Left hindlimb (tissue), 1 donor: ENCODE data around the gene MTERF1.
"Not testable (repeated sequence)": the region's sequence is repeated elsewhere in the genome, so short reads cannot be mapped to it uniquely, and the experiment has no call there.

Experiments used
- DNase-seq: peaks from one replicate; pipeline ENCODE4 v3.0.0-alpha.2; 2018

Gene MTERF1, protein sequence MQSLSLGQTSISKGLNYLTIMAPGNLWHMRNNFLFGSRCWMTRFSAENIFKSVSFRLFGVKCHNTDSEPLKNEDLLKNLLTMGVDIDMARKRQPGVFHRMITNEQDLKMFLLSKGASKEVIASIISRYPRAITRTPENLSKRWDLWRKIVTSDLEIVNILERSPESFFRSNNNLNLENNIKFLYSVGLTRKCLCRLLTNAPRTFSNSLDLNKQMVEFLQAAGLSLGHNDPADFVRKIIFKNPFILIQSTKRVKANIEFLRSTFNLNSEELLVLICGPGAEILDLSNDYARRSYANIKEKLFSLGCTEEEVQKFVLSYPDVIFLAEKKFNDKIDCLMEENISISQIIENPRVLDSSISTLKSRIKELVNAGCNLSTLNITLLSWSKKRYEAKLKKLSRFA

DNA sequence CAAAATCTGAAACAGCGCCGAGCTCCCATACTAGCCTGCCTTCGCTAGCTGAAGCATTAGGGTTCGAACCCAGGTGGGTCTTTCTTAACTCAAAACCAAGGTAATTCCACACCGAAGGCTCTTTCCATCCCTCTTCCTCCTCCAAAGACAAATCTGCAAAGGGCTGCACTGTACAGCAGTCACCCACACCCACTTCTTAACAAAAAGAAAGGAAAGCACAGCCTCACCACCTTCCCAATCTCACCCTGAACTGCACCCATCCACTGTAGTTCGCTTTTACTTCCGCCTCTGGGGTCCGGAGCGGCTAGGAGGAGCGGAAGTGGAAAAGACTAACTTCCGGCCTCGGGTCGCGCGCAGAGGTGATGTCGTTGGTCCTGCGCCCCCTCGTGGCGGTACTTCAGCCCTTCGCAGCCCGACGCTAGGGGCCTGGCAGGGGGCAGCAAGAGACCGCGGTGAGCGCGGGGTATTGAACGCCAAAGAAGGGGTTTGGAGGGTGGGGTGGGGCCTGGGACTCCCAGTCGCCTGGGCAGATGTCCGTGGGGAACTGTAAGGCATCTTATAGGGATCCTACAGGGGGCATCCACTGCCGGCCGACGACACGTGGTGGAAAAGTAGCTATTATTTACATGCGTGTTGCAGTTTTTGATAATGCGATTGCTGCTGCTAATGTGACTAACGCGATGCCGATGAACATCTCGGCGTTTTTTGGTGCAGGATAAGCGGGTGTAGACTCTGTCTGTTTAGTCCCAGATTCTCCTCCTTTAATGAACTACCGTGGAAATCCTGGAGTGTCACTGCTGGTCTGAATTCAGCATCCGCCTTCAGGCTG lies at the start of gene MTERF1:
TSS of gene MTERF1 (minus strand) at position 290 of the 829 bp plus-strand sequence. CDS start 619 bp downstream, outside the sequence.
- peak; percentile 94 for DNase-seq

DNA sequence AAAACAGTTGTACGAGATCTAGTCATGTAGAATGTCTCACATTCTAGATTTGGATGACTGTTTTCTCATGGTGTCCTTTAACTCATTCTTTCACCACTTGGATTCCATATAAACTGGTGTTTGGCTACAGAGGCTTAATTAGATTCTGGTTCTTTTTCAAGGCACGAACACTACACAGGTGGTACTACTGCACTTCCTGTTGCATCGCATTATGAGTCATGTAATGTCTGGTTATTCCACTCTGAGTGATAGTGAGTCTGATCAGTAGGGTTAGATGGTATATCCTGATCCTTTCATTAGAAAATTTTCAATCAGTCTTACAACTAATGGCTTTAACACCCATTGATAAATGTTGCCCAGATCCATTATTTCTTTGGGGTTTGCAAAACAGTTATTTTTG lies 49.0 kb upstream of the MTERF1 start:
- DNase-seq: no peak

DNA sequence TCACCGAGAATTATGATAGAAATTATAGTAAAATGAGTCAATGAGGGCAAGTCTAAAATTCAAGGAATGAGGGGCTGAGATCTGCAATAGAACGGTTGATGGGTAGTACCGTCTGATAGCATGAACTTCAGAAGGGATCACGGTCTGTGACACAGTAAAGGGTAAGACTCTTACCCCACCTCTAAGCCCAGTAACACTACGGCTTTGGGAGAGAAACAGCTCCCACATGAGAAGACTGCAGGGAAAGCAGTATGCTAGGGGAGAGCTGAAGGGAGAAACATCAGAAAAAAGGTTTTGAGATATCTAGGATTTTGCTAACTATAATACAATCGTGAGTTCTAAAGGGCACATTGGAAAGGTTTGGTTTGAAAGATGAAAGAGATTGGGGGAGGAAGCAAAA lies 47.4 kb upstream of the MTERF1 start:
- no peak for DNase-seq

DNA sequence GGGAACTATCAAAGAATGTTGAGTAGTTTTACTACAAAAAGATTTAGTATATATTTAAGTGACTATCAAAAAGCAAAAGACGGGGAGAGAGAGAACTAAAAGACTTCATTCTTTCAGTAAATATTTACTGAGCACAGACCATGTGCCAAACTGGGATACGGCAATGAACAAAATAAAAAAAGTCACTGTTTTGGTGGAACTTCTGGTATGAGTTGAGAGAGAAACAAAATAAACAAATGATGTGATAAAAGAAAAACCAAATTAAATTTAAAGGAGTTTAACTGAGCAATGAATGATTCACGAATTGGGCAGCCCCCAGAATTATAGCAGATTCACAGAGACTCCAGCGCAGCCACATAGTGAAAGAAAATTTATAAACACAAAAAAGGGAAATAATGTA lies 42.4 kb upstream of the MTERF1 start:
- DNase-seq: no peak

DNA sequence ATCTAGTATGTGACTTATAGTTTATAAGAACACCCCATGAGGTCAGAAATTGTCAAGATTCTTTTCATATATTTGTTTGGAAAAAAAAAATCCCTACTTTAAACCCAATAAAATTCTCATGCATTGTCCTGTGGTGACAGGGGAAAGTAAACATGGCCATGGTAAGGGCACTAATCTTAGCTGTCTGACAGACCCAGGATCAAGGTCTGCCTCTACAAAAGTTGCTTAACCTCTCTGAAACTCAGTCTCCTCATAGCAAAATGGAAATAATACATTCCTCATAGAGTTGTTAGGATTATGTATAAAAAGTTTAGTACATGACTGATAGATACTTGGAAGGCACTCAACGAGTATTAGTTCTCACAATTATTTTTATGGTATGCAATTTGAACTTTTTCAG lies 37.9 kb upstream of the MTERF1 start:
- DNase-seq: no peak

DNA sequence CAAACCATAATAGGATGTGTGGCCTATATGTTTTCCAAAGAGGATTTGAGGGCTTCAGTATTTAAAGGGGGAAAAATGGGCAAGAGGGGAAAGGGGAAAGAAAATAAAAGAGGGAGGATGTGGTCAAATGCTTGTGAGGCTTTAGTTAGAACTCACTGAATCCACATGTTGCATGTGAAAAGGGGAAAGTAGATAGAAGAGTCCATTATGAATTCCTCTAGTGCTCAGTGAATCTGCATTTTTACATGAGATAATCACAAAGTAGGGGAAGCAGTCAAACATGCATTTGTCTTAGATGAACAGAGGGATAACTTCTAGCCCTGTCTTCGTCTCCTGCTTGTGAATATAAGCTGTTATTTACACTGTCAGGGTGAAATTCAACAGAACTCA lies 35.5 kb upstream of the MTERF1 start:
- no peak for DNase-seq

DNA sequence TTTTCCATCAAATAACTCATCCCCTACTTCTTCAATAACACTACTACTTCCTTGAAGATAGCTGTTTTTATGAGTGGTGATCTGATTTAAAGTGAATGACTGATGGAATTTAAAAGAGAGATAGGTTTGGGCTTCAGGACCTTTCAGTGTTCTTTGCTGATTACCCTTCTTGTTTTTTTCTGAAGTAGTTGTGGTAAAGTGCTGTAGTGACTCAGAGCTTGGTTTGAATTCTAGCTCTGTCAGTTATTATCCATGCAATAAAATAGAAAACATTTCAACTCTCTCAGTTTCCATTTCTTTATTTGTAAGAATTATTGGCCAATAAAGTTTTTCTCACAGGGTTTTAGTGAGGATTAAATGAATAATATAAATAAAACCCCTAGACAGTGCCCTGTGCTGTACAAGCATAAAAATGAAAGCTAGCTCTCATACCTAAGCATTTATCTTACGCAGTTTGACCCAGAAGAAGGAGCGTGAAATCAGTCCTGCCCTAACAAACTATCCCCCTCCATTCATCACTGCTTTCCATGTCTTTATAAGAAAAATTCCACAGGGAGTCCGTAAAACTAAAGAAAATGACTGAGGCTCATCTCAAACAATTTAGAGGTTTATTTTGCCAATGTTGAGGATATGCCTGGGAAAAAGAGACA lies 35.0 kb upstream of the MTERF1 start:
- DNase-seq: no peak

DNA sequence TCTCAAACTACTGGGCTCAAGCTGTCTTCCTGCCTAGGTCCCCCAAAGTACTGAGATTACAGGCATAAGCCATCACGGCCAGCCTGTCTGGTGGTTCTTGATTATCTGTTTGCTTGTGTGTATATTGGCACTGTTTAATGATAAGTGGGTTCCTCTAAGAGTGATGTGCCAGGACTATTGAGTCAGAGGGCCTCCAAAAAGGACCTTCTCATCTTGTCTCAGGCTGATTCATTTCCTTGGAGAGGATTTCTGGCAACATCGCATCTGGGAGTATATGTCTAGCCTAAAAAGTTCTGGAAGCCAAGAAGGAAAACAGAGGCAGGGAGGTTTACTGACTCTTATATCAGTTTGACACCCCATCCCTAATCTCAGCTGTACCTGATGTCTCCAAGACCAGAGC lies 33.1 kb upstream of the MTERF1 start:
- DNase-seq: no peak

DNA sequence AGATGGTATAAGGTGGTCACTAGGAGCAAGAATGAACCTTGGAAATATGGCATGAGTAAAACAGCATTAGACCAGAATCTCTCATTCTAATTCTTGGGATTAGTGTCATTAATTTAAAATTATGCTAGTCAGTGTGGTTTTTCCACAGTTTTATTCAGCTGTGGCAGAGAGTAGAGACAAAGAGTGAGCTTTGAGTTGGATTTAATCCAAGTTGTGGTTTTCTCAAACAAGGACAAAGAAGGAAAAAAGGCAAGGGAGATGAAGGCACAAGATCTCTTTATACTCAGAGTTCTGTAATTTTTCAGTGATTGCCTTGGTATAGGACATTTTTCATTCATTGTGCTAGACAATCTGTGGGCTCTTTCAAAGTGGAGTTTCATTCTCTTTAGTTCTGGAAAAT lies 32.0 kb upstream of the MTERF1 start:
- no peak for DNase-seq

DNA sequence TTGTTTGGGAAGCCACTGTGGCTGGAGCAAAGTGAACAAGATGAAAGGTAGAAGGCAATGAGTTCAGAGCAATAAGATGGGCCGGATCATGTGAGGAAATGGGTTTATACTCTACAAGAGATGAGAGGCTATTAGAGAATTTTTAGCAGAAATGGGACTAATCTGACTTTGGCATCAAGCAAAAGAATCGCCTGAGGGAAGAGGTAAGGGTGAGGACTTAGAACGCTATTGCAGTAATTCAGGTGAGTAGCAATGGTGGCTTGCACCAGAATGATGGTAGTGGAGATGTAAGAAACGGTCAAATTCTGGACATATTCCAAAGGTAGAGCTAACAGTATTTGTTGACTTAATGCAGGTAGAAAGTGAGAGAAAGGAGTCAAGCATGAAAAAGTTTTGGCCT lies 30.6 kb upstream of the MTERF1 start:
- DNase-seq: no peak

DNA sequence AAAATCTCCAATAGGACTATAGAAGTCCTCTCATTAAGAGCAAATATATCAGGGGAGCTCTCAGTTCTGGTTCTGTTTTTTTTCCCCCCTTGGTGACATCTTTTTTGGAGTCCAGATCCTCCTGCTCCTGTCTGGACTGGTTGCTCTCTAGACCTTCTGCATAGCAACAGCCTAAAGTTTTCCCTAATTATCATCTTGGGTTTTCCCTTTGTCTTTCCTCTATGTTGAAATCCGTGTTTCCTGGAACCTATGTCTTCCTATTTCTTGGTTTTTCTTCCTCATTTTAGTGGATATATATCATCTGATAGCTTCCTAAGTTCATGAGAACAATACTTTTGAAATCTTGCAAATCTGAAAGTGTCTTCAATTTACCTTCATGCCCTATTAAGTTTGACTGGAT lies 29.7 kb upstream of the MTERF1 start:
- no peak for DNase-seq

DNA sequence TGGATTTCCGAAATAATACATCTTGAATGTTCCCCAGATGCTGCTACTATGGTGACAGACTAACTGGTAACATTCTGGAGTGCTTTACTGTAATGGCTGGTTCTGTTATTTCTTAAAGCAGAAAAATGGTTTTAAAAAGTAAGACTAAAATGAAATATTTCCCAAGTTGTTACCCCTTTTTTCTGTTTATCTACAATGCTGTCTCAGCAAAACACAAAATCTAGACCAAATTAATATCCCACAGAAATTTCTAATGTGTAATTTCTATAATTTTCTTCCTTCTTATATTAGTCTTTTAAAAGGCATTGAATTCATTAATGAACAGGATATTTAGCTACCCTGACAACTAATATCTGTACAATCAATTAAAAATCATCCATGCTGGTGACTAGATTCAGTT lies 19.1 kb upstream of the MTERF1 start:
- DNase-seq: no peak

DNA sequence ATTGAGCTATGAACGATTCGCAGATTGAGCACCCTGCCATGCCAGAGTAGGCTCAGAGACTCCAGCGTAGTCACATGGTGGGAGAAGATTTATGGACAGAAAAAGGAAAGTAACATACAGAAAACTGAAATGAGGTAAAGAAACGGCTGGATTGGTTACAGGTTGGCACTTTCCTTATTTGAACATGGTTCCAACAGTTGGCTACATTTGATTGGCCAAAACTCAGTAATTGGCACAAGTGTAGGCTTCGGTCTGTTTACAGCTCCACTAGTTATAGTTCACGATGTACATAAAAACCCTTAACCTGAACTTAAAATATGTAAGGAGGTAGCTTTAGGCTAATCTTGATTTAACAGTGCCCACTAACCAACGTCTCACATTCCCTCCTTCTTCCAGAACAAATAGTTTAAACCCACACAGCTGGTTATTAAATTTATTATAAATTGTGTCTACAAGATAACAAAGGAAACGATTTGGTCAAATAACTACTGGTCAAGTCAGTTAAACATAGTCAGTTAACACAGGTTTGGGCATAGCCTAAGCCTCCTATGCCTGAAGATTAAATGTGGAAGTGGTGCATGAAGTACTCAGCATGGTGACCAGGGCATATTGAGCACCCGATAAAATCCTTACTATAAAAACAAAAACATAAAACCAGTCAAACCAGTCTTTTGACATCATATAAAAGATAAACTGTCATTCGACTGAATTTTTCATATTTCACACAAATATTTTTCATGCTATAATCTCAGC lies 17.9 kb upstream of the MTERF1 start:
- DNase-seq: no peak

DNA sequence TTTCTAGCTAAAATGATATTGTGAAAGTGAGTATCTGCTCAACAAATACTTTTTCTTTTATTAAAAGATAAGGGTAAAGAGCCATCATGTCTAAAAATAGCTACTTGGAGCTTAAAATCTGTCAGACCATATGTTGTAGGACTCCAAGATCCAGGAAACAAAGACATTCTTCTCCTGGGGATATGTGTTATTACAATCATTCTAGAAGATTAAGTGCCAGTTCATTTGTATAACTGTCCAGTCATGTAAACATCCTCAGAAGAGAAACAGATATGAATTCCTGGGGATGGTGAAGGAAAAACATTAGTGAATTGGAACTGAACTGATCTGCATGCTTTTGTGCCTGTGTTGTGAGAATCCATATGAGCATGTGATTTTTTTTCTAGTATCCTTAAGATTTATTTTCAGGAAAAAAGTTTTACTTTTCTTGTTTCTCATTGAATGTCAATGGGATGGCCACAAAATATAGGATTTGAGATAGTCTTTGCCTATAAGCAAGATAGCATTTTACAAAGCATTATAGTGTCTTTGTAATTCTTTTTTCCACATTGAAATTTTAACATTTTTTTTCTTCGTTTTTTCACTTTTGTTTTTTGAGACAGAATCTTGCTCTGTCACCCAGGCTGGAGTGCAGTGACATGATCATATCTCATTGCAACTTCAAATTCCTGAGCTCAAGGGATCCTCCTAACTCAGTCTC lies 14.4 kb upstream of the MTERF1 start:
- DNase-seq: no peak

DNA sequence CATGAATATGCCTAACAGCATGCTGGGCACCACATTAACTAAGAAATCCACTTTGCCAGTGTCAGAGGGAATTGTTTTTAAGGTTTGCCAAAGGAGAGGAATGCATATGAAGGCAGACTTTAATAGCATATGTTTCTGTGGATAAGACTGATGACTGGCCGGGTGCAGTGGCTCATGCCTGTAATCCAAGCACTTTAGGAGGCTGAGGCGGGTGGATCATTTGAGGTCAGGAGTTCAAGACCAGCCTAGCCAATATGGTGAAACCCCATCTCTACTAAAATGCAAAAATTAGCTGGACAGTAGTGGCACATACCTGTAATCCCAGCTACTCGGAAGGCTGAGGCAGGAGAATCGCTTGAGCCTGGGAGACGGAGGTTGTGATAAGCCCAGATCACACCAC lies 13.2 kb upstream of the MTERF1 start:
- DNase-seq: not testable (repeated sequence)

DNA sequence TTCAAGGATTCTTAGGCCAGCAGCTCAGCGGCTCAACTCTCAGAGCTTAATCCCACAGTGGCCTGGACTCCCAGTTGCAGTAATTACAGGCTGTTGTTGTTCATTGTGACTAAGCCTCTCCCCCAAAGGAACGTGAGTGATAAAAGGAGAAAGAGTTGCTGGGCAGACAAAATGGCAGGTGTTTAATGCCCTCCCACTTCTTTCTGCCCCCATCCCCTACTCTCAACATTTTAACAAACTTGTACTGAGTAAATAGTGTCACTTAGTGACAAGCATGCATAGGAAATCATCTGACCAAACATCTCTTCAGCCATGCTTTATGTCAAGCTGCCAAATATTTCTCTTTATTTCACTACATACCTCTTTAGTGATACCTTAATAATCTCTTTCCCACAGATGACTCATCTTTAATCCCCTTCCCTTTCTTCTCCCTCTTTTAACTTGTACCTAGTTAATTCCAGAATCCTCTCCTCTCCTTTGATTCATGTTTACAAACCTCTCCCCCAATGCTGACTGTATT lies 12.4 kb upstream of the MTERF1 start:
- no peak for DNase-seq

DNA sequence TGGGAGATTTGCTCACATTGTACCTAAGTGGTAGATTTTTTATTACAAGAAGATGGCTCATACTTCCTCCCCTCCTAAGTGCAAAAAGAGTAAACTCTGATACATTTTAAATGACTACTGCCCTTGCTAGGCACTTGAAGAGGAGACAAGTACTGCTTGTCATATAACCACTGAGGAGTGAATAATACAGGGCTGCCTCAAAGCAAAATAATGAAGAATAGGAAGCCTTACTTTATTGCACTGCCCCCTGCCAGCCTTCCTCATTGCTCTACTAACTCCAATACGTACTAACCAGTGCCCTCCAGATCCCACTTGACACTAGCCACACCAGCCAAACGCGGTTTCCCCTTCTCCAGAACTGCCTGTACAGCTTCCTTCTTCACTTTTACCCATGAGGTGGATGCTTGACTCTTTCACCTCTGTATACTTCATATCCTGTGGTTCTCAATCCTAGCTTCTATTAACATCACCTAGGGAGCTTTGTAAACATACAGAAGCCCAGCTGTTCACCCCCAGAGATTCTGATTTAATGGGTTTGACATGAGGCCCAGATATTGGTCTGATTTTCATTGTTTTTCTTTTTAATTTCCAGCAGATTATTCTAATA lies 11.7 kb upstream of the MTERF1 start:
- DNase-seq: no peak

DNA sequence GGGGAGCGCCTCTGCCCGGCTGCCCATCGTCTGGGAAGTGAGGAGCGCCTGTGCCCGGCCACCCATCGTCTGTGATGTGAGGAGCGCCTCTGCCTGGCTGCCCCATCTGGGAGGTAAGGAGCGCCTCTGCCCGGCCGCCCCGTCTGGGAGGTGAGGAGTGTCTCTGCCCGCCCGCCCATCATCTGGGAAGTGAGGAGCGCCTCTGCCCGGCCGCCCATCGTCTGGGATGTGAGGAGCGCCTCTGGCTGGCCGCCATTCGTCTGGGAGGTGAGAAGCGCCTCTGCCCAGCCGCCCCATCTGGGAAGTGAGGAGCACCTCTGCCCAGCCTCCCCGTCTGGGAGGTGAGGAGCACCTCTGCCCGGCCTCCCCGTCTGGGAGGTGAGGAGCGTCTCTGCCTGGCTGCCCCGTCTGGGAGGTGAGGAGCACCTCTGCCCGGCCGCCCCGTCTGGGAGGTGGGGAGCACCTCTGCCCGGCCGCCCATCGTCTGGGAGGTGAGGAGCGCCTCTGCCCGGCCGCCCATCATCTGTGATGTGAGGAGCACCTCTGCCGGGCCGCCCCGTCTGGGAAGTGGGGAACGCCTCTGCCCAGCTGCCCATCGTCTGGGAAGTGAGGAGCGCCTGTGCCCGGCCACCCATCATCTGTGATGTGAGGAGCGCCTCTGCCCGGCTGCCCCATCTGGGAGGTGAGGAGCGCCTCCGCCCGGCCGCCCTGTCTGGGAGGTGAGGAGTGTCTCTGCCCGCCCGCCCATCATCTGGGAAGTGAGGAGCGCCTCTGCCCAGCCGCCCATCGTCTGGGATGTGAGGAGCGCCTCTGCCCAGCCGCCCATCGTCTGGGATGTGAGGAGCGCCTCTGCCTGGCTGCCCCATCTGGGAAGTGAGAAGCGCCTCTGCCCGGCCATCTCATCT lies 8.0 kb upstream of the MTERF1 start:
- not testable (repeated sequence) for DNase-seq

DNA sequence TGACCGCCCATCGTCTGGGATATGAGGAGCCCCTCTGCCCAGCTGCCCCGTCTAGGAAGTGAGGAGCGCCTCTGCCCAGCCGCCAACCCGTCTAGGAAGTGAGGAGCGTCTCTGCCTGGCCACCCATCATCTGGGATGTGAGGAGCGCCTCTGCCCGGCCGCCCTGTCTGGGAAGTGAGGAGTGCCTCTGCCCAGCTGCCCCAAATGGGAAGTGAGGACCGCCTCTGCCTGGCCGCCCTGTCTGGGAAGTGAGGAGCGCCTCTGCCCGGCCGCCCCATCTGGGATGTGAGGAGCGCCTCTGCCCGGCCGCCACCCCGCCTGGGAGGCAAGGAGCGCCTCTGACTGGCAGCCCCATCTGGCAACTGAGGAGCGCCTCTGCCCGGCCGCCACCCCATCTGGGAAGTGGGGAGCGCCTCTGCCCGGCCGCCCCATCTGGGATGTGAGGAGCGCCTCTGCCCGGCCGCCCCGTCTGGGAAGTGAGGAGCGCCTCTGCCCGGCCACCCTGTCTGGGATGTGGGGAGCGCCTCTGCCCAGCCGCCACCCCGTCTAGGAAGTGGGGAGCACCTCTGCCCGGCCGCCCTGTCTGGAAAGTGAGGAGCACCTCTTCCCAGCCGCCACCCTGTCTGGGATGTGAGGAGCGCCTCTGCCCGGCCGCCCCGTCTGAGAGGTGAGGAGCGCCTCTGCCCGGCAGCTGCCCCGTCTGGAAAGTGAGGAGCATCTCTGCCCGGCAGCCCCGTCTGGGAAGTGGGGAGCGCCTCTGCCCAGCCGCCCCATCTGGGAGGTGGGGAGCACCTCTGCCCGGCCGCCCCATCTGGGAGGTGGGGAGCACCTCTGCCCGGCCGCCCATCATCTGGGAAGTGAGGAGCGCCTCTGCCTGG lies 7.1 kb upstream of the MTERF1 start:
- not testable (repeated sequence) for DNase-seq
